Mesothelial cell of epicardium (in vitro differentiated cells): ENCODE results near the gene LRRC49. TPM values are rescaled to one million over a fixed set of nuclear protein-coding genes. Genes with fewer than 3 reads are reported as not detected.
"Not testable (repeated sequence)": the region's sequence is repeated elsewhere in the genome, so short reads cannot be mapped to it uniquely, and the experiment has no call there.

ENCODE experiments used
- DNase-seq, 2 experiments: peaks; one replicate each; pipeline ENCODE4 v3.0.0; 2021; ENCODE audit warnings: low spot score in 2 of 2; ENCODE audit not compliant: unreplicated experiment in 2 of 2
- H3K27ac Mint-ChIP-seq: 2 replicates; pipeline ENCODE4 v1.8.0; 2021; ENCODE audit warnings: mixed read lengths
- H3K27me3 Mint-ChIP-seq: 2 replicates; pipeline ENCODE4 v1.8.0; 2021; ENCODE audit warnings: low read depth, mixed read lengths
- H3K36me3 Mint-ChIP-seq: 2 replicates; pipeline ENCODE4 v1.8.0; 2021; ENCODE audit warnings: mixed read lengths
- H3K4me1 Mint-ChIP-seq: 2 replicates; pipeline ENCODE4 v1.8.0; 2021; ENCODE audit warnings: mixed read lengths
- H3K4me3 Mint-ChIP-seq: 2 replicates; pipeline ENCODE4 v1.8.0; 2021; ENCODE audit warnings: mild to moderate bottlenecking, moderate library complexity, mixed read lengths
- H3K9me3 Mint-ChIP-seq: 2 replicates; pipeline ENCODE4 v1.8.0; 2021; ENCODE audit warnings: mixed read lengths
- CTCF ChIP-seq: fragments of 200-600 bp; sonication (generic); IDR thresholded peaks from one replicate; pipeline ENCODE4 v1.5.0; 2021; ENCODE audit warnings: antibody characterized with exemption; ENCODE audit not compliant: unreplicated experiment
- total RNA-seq: library from RNA; stranded (reverse); gene quantifications from 3 replicates; pipeline ENCODE4 v1.2.1, GENCODE V29; 2021

The LRRC49 gene
- total RNA-seq, 1 donor from 2014 or later, result 25.5 TPM

- no peak for DNase-seq
- Mint-ChIP-seq H3K27ac (no peak overlapping the region), H3K9me3 (no peaks in the 10 kb centered on the region), H3K36me3 (no peaks in the 10 kb centered on the region), H3K4me3 (no peak overlapping the region), H3K4me1 (peaks cover 11% of the 10 kb centered on the region), H3K27me3 (no peaks in the 10 kb centered on the region)
- TF ChIP-seq CTCF, result no peak
Observed at GRCh38 chr15:70857562-70858285, 34.9 kb upstream of the LRRC49 start.

- not testable (repeated sequence) for H3K27me3 Mint-ChIP-seq, H3K9me3 Mint-ChIP-seq, H3K36me3 Mint-ChIP-seq, DNase-seq, H3K27ac Mint-ChIP-seq, H3K4me3 Mint-ChIP-seq
- peaks cover 12% of the 10 kb centered on the region for H3K4me1 Mint-ChIP-seq
Observed at GRCh38 chr15:70858614-70859321, 33.9 kb upstream of the LRRC49 start.

GRCh38 chr15:70859322-70859908, 33.2 kb upstream of the LRRC49 start:
- no peak overlapping the region for H3K27ac Mint-ChIP-seq
- peaks cover 11% of the 10 kb centered on the region for H3K4me1 Mint-ChIP-seq
- DNase-seq, result no peak
- no peaks in the 10 kb centered on the region for H3K36me3 Mint-ChIP-seq
- no peak for TF ChIP-seq CTCF
- no peak overlapping the region for H3K4me3 Mint-ChIP-seq
- H3K27me3 Mint-ChIP-seq, result no peaks in the 10 kb centered on the region
- H3K9me3 Mint-ChIP-seq, result no peaks in the 10 kb centered on the region

DNA sequence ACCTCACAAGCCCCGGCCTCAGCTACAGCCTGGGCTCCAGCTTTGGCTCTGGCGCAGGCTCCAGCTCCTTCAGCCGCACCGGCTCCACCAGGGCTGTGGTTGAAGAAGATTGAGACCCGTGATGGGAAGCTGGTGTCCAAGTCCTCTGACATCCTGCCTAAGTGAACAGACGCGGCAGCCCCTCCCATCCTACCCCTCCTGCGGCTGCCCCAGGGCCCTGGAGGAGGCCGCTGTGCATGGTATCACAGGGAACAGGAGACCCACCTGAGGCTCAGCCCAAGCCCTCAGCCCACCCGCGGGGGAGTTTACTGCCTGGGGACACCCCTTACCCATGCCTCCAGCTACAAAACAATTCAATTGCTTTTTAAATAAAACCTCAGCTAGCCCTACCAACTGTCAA, 32.6 kb upstream of the LRRC49 start:
- TF ChIP-seq CTCF, result no peak
- DNase-seq, result no peak
- Mint-ChIP-seq H3K4me1 (peaks cover 8% of the 10 kb centered on the region), H3K27ac (no peak overlapping the region), H3K4me3 (no peak overlapping the region), H3K27me3 (no peaks in the 10 kb centered on the region), H3K36me3 (no peaks in the 10 kb centered on the region), H3K9me3 (no peaks in the 10 kb centered on the region)

GRCh38 chr15:70863450-70864218, 29.0 kb upstream of the LRRC49 start:
- Mint-ChIP-seq H3K9me3 (no peaks in the 10 kb centered on the region), H3K4me3 (no peak overlapping the region), H3K4me1 (peaks cover 21% of the 10 kb centered on the region), H3K27me3 (no peaks in the 10 kb centered on the region), H3K27ac (peak overlapping the region; percentile 64), H3K36me3 (no peaks in the 10 kb centered on the region)
- TF ChIP-seq CTCF, result no peak
- no peak for DNase-seq
